GM12864 (cell line): ENCODE data around the gene LINC01488.

Experiments
- DNase-seq: peaks from one replicate; pipeline ENCODE4 v3.0.0-alpha.2; 2011; ENCODE audit warnings: low read depth
- H3K4me3 ChIP-seq: 2 replicates; pipeline ENCODE4 v1.5.1; 2011; ENCODE audit warnings: mild to moderate bottlenecking, low read depth, low read length, control low read depth
- TF ChIP-seq, protein P1 (sequence below): IDR thresholded peaks from 2 replicates; pipeline ENCODE4 v1.5.1; 2011; ENCODE audit warnings: low read depth, mild to moderate bottlenecking, moderate library complexity, low read length, control low read depth, inconsistent platforms; ENCODE audit errors: missing control alignments

The LINC01488 gene

DNA sequence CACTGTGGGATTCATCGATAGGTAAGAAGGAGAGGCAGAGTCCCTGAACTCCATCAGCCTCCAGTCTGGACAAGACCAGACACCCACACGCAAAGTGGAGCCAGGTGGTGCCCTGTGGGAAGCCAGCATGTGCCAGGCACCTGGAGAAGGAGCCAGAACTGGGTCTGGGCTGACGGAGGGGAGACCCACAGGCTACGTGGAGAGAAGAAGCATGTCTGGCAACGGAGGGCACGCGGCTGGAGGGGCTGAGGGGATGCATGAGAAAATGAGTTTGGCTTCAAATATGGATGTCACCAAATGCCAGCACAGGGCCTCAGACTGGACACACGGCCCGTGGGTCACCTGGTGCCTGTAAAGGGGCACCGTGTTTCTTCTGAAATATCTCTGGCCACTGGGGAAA lies 55.7 kb downstream of the LINC01488 start:
- DNase-seq: no peak
- TF ChIP-seq, protein P1, sequence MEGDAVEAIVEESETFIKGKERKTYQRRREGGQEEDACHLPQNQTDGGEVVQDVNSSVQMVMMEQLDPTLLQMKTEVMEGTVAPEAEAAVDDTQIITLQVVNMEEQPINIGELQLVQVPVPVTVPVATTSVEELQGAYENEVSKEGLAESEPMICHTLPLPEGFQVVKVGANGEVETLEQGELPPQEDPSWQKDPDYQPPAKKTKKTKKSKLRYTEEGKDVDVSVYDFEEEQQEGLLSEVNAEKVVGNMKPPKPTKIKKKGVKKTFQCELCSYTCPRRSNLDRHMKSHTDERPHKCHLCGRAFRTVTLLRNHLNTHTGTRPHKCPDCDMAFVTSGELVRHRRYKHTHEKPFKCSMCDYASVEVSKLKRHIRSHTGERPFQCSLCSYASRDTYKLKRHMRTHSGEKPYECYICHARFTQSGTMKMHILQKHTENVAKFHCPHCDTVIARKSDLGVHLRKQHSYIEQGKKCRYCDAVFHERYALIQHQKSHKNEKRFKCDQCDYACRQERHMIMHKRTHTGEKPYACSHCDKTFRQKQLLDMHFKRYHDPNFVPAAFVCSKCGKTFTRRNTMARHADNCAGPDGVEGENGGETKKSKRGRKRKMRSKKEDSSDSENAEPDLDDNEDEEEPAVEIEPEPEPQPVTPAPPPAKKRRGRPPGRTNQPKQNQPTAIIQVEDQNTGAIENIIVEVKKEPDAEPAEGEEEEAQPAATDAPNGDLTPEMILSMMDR: no peak
- H3K4me3 ChIP-seq: no peak overlapping the region

DNA sequence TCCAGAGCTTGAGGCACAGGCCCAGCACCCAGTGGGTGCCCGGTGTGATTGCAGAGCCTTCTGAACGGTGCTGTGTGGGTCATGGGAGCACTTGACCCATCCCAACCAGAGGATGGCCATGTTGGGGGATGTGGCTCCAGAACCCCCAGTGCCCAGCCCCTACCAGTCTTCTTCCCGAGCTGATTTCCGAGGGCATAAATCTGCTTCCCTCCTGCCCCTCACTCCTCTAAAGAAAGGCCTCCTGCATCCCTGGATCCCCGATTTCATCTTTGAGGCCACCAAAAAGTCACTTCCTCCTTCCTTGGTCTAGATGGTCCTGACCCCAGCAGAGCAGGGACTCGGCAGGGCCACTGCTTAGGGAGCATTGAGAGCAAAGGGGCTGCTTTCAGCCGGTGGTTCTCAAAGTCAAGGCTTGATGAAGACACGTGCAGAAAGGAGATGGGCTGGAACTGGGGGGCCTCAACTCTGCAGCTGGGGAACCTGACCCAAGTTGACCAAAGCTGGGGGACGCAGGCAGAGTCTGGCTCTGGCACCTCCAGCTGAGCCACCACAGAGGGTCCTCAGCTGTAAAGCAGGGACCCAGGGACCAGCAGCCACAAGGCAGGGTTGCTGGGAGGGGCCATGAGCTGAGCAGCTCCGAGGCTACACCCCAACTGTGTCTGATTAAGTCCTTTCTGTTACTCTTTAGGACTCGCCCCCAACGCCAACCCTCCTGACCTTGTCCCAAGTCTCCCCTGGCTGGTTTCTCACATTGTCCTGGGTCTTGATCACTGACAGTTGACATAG lies 56.6 kb downstream of the LINC01488 start:
- no peak for DNase-seq
- H3K4me3 ChIP-seq: no peak overlapping the region
- TF ChIP-seq, protein P1: no peak

DNA sequence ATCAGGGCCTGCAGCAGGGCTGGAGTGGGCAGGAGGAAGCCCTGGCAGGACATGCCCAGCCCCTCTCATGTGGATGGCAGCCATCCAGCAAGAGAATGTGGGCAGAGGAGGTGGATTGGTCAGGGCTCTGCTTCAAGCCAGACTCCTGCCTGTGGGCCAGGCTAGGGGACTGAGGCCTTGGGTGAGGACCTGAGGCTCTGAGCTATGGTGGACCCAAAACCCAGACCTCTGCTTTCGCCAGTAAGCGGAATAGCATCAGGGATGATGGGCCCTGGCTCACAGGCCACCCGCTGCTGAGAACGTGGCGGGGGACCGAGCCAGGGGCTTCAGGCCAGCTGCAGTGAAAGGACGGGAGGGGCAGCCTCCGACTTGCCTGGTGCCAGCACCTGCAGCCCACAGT lies 57.4 kb downstream of the LINC01488 start:
- DNase-seq: no peak
- no peak overlapping the region for H3K4me3 ChIP-seq
- TF ChIP-seq, protein P1: no peak

DNA sequence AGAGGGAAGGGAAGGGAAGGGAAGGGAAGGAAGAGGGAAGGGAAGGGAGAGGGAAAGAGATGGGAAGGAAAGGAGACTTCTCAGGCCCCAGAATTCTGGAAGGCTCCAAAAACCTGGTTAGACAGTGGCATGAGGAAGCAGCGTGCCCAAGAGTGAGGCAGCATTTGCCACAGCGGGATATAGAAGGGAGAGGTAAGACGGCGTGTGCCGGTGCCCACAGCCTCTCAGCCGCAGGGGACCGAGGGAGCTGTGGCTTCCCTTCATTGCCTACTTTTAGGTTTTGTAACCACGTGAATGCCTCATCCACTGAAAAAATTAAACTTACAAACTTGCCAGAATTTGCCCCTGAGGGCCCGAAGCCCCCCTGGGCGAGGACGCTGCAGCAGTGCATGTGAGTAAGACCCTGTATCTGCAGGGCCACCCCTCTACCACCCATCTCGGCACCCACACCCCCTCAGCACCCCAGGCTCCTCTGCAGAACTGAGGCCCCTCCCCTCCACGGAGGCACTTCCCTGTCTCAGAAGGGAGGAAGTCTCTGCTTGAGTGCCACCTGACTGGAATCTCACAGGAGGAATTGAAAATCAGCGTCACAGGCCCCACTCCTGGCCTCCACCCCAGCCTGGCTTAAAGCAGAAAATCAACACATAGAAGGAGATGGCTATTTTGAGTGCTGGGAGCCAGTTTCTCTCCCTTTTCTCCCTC lies 58.1 kb downstream of the LINC01488 start:
- no peak for DNase-seq
- TF ChIP-seq, protein P1: no peak
- no peak overlapping the region for H3K4me3 ChIP-seq

DNA sequence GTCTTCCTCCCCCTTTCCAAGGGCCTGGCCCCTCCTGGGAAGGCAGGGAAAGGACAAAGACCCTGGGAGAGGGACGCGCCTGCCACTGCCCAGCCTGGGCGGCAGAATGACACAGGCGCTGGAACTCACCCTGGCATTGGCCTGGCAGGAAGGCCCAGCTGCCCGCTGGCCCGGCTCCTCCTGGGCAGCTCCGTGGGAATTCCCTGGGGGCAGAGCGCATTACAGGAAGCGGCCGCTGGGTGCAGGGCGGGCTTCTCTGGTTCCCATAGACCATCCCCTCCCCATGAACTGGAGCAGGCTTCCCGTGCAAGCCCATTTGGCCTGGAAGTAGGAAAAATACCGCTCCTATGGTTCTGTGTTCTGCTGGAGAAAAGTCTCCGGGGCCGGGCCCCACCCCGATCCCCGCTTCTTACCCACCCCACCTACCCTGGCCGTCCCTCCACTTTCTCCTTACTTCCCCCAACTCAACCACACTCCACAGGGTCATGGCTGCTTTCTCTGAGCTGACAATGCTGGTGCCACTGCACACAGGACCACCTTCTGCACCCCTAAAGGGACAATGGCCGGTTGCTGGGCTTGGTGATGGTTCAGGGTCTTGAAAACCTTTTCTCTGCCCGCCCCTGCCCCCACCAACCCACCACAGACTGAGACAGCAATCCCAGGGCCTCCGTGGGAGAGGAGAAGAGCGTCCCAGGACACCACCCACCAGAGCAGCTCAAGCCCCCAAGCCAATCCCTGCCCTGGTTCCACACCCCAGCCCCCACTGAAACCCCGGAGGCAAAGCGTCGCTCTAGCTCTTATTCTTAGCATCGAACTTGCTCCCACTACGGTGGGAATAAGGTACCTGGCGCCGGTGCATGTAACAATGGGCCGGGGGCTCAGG lies 58.9 kb downstream of the LINC01488 start:
- no peak for DNase-seq
- TF ChIP-seq, protein P1: no peak
- H3K4me3 ChIP-seq: no peak overlapping the region

DNA sequence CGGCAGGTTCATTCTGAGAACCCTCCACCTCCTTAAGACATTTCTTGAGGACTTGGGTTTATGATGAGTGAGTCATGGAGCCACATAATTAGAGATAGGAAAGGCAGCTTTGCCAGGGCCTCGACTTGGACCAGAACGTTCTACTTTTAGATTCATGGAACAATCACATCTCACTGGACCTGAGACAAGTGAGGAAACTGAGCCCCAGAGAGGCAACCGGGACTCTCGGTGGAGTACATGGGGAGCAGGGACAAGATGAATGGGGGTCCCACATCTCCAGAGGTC lies 59.5 kb downstream of the LINC01488 start:
- no peak for DNase-seq
- TF ChIP-seq, protein P1: no peak

More for the DNA sequence above, 59.5 kb downstream of the LINC01488 start:
- no peak overlapping the region for H3K4me3 ChIP-seq
